HG02884 (cell line): ENCODE measurements around the gene RNASE8.

Experiments
- ATAC-seq: cut with Tn5 transposase; IDR thresholded peaks from one replicate; pipeline ENCODE4 v1.9.1; 2021; ENCODE audit warnings: mild to moderate bottlenecking, moderate library complexity; ENCODE audit not compliant: unreplicated experiment

Gene RNASE8

DNA sequence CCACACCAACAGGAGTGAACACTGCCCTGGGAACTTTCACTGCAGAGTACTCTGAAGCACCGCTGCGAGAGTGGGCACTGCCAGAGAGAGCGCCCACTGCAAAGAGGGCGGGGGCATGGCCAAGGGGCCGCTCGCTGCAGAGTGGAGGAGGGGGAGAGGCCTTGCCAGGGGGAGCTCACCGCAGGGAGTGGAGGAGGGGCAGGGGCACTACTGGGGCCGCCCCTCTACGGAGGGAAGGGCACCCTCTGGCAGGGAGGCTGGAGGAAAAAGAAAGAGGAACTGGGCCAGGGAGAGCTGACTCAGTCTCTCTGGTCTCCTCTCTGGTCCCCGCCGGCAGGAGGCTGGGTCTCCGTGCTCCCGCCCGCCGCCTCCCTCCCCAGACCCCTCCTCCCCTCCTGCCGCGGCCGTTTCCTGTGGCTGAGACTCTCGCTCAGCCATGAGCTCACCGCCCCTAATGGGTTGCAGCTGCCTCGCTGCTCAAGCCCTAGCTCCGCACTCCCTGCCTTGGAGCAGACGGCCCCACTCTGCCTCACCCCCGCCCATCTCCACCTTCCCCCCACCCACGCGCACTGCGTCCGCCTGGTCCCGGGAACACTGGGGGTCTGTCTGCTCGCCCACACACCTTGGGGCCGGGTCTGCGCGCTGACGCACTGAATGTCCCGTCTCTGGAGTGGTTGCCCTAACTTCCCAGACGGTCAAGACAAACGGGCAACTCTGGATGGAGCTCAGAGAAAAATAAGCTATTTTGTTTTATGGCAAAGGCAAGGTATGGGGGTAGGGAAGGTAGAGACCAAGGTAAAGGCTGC is 13.8 kb downstream of the RNASE8 start:
- ATAC-seq, result peak; percentile 58

DNA sequence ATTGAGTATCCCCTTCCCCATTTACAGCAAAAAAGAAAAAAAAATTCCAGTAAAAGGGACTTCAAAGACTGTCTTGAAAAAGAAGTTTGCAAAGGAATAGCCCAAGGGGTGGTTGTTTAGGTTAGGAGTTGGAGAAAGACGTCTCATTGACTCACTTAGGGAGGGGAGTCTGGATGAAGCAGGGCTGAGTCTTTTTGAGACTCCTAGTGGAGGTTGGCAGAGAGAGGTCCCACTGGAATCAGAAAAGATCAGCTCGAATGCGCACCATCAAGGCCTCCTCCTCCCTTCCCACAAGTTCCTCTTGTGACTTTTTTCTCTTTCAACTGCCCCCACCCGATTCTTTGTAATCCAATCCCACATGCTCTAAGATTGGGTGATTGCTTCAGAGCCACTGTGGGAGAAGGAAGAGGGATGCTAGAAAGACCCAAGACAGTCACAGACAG is 14.4 kb downstream of the RNASE8 start:
- ATAC-seq, result no peak

DNA sequence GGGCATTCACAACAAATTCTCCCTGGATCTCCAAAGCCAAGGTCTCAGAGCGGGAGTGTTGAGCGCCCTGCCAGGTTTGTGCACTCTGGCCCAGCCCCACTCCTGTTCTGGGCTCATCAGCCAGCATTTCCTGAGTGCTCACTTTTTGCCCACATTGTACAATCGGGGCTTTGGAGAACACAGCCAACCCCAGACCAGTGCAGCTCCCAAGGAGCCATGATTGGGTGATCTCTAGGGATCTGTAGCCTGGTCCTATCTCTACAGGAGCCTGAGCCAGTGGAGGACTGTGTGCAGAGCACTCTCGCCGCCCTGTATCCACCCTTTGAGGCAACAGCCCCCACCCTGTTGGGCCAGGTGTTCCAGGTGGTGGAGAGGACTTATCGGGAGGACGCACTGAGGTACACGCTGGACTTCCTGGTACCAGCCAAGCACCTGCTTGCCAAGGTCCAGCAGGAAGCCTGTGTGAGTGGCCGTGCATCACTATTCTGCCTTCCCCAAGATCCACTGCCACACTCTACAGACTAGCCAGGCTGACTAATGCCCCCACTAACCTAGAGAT is 15.2 kb downstream of the RNASE8 start:
- no peak for ATAC-seq

DNA sequence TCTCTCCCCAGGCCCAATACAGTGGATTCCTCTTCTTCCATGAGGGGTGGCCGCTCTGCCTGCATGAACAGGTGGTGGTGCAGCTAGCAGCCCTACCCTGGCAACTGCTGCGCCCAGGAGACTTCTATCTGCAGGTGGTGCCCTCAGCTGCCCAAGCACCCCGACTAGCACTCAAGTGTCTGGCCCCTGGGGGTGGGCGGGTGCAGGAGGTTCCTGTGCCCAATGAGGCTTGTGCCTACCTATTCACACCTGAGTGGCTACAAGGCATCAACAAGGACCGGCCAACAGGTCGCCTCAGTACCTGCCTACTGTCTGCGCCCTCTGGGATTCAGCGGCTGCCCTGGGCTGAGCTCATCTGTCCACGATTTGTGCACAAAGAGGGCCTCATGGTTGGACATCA is 16.3 kb downstream of the RNASE8 start:
- no peak for ATAC-seq

DNA sequence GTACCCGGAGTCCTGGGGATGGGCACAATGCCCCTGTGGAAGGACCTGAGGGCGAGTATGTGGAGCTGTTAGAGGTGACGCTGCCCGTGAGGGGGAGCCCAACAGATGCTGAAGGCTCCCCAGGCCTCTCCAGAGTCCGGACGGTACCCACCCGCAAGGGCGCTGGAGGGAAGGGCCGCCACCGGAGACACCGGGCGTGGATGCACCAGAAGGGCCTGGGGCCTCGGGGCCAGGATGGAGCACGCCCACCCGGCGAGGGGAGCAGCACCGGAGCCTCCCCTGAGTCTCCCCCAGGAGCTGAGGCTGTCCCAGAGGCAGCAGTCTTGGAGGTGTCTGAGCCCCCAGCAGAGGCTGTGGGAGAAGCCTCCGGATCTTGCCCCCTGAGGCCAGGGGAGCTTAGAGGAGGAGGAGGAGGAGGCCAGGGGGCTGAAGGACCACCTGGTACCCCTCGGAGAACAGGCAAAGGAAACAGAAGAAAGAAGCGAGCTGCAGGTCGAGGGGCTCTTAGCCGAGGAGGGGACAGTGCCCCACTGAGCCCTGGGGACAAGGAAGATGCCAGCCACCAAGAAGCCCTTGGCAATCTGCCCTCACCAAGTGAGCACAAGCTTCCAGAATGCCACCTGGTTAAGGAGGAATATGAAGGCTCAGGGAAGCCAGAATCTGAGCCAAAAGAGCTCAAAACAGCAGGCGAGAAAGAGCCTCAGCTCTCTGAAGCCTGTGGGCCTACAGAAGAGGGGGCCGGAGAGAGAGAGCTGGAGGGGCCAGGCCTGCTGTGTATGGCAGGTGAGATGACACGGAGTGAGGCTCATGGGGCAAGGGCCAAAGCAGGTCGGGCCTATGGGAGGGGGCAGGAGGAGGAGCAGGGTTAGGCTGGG is 17.0 kb downstream of the RNASE8 start:
- no peak for ATAC-seq

DNA sequence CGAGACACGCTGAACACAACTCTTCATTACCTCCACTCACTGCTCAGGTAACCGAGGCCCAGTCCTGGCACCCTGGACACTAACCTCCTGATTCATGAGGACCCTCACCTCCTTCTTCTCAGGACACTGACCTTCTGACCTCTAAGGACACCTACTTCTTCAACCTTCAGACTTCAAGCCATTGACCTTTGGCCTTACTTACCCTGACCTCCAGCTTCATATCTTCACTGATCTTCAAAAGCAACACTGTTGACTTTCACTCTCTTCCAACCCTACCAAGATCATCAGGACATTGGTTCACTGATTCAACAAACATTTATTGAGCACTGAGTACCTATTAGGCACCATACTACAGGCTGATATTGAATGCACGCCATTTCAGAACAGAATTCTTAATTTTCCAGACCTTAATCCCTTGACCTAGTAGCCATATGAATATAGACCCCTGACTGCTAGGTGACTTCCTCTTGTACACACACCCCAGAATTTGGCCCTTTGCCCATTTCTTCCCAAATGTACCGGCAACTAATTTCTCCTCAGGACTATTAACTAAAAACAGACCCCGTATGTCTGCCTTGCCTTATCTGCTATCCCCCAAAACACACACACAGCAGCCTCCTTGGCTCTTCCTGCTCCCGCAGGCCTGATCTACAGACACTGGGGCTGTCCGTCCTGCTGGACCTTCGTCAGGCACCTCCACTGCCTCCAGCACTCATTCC is 18.3 kb downstream of the RNASE8 start:
- ATAC-seq, result no peak

DNA sequence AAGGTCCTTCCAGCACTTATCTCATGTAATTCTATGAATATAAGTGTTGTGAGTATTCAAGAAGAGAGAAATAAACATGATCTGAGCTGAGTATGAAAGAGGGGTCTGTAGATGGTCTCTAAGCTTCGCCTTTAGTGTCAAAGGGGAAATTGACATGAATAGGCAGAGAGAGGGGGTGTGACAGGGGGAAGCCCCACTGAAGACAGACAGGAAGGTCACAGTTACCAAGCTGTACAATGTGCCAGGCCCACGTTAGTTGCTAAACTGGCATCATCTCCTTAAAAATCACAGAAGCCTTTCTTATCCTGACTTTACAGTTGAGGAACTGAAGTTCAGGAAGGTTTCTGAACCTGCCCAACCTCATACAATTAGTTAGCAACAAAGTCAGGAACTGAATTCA is 20.1 kb downstream of the RNASE8 start:
- ATAC-seq, result no peak

DNA sequence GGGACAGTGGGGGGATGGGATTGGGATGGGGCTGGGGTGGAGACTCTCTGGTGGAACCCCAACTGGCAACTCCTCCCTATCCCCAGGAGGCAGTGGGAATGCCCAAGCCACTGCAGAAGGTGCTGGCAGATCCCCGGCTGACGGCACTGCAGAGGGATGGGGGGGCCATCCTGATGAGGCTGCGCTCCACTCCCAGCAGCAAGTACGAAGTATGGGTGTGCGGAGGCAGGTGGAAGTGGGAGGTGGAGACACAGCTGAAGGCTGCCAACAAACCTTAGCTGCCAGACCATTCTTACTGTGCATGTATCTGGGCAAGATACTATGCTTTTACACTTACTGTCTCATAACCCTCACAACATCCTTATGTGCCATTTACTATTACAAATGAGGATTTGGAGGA is 20.7 kb downstream of the RNASE8 start:
- ATAC-seq, result no peak

DNA sequence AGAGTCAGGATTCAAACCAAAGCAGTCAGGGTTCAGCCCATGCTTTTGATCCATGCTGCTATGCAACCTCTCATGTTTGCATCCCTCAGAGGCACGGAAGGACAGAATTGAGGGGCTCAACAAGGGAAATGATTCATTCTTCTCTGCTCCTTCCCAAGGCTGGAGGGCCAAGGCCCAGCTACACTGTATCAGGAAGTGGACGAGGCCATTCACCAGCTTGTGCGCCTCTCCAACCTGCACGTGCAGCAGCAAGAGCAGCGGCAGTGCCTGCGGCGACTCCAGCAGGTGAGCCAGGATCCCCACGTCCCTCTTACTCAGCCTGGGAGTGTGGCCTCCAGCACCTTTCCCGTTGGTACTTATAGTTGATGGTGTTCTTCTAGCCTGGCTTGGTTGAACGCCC is 21.1 kb downstream of the RNASE8 start:
- no peak for ATAC-seq

DNA sequence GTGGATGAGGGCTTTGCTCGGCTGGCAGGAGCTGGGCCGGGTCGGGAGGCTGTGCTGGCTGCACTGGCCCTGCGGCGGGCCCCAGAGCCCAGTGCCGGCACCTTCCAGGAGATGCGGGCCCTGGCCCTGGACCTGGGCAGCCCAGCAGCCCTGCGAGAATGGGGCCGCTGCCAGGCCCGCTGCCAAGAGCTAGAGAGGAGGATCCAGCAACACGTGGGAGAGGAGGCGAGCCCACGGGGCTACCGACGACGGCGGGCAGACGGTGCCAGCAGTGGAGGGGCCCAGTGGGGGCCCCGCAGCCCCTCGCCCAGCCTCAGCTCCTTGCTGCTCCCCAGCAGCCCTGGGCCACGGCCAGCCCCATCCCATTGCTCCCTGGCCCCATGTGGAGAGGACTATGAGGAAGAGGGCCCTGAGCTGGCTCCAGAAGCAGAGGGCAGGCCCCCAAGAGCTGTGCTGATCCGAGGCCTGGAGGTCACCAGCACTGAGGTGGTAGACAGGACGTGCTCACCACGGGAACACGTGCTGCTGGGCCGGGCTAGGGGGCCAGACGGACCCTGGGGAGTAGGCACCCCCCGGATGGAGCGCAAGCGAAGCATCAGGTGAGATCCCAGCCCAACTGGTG is 24.0 kb downstream of the RNASE8 start:
- ATAC-seq, result no peak

DNA sequence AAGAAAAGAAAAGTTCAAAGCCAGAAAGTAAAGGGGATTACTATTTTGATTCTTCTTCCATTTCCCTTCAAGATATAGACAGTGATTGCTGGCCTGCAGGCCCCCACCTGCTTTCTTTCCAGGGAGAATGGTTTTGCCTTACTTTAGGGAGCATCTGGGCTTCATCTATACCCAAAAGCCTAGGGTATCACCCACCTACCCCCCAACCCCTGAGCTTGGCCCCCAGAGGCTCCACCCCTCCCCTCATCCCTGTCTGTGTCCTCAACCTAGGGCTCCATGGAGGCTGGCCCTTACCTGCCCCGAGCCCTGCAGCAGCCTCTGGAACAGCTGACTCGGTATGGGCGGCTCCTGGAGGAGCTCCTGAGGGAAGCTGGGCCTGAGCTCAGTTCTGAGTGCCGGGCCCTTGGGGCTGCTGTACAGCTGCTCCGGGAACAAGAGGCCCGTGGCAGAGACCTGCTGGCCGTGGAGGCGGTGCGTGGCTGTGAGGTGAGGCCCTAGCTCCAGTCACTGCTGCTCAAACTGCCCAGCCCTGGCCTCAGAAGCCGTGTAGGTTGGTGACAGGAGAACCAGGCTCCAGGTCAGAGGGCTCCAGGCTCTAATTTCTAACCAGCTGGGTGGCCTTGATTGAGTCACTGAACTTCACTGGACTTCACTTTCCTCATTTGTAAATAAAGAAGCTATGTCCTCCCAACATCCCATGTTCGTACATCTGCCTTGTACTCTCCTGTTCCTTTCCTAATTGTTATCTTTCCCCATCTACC is 26.1 kb downstream of the RNASE8 start:
- no peak for ATAC-seq

DNA sequence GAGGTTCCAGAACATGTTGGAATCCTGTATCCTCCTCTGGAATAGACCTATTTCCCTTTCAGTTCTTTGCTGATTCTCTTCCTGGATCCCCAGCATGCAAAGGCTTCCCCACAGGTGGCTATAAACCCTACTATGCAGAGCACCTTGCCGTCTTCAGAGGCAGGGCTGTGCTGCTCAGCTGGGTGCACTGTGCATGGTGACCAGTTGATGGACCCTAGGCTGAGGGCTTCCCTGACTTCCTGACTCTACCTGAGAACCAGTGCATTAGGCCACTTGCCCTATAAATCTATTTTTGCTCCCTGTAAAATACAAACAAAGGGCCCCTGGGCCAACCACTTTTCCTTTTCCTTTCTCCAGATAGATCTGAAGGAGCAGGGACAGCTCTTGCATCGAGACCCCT is 26.8 kb downstream of the RNASE8 start:
- no peak for ATAC-seq

DNA sequence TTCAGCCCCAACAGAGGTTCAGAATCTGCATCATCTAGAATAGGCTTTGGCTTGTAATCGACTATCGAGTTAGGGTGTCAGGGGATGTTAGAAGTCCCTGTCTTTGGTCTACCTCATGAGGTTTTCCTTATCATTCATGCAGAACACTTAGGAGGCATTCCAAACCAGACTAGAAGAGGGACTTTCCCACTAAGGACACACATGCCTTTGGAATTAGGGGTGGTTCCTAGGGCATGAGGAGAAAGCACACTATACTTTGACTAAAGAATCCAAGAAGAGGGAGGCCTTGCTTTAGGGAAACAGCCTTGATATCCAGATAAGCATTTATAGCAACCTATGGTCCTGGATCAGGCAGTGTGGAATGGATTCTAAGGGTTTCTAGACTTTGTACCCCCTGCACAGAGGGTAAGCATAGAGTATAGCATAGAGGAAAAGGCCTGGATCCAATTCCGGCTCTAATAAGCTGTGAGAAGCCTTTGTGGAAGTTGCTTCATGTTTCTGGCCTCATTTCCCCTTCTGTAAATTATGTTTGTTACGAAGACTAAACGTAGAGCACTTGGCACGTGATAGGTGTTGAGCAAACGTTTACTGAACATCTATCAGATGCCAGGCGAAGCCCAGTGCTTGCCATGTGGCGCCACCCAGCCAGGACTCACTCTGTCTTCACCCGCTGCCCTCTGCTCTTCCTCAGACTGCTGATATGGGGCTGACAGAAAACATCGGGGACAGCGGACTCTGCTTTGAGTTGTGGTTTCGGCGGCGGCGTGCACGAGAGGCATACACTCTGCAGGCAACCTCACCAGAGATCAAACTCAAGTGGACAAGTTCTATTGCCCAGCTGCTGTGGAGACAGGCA is 27.6 kb downstream of the RNASE8 start:
- ATAC-seq, result no peak

DNA sequence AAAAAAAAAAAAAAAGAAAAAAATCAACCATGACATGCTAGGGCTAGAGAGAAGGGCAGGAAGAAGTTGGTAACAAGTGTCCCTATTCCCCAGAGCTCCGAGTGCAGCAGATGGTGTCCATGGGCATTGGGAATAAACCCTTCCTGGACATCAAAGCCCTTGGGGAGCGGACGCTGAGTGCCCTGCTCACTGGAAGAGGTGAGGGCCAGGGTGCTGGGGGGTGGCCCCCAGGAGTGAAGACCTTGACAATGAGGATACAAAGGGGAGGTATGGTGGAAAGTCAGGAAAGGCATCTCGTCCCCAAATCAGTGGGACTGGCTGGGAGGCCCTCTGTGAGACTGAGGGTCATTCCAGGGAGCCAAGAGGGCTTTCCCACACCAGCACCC is 29.3 kb downstream of the RNASE8 start:
- no peak for ATAC-seq

DNA sequence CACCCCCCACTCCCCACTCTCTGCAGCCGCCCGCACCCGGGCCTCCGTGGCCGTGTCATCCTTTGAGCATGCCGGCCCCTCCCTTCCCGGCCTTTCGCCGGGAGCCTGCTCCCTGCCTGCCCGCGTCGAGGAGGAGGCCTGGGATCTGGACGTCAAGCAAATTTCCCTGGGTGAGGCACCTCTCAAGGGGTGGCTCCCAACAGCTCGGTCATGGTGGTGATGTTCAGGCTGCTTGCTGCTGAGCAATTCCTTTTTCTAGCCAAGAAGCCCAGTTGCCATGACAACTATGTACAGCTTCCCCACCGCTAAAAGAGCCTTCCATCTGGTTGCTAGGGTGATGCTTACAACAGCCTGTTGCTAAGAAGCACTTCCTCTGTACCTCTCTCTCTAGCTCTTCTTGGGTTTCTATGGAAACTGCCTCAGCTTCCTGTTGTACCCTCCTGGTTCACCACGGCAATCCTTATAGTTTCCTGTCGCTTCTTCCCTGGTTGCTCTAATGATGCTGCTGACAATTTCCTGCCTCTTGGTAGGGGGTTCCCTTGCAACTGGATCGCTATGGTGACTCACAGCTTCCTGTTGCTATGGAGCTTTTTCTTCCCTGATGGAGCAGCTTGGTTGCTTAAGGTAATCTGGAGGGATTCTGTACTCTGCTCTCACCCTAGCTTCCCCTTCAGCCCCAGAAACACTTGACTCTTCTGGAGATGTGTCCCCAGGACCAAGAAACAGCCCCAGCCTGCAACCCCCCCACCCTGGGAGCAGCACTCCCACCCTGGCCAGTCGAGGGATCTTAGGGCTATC is 29.9 kb downstream of the RNASE8 start:
- peak; percentile 51 for ATAC-seq

DNA sequence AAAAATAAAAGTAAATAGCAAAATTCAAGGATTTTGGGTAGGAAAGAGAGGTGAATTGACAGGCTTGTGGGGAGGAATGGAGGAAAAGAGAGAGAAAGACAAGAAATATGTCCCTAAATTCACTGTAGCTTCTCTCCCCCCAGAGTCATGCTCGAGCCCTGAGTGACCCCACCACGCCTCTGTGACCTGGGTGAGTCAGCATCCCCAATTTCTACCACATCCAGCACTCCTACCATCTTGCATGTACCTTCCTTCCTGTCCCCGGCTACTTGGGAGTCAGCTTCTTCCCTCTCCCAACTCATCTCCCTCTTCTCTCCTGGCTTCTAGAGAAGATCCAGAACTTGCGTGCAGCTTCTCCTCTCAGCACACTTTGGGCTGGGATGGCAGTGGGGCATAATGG is 31.1 kb downstream of the RNASE8 start:
- no peak for ATAC-seq

DNA sequence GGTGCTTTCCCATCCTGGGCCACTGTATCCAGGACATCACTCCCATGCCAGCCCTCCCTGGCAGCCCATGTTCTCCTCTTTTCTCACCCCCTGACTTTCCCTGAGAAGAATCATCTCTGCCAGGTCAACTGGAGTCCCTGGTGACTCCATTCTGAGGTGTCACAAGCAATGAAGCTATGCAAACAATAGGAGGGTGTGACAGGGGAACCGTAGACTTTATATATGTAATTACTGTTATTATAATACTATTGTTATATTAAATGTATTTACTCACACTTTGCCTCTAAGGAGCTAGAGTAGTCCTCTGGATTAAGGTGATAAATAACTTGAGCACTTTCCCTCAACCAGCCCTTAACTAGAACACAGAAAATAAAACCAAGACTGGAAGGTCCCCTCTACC is 31.6 kb downstream of the RNASE8 start:
- no peak for ATAC-seq

DNA sequence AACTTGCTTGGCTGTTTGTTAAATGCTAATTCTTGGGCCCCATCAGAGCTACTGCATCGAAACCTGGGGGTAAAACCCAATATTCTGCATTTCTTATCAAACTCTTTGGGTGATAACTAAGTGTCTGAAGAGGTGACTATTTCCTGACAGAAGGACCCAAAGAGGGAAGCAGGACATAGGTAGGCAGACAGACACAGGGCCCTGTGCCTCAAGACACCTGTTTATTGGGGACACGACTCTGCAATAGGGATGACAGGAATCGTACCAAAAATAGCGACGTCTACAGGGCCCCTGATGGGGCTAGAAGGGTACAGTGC is 32.2 kb downstream of the RNASE8 start:
- ATAC-seq, result no peak
